ENCODE measurements around the gene BMP8B.

The BMP8B gene

GRCh38 chr1:39755965-39756659, 32.6 kb downstream of the BMP8B start:
- DNase-seq: no peak

- DNase-seq: no peak
Measured at GRCh38 chr1:39754906-39755504, 33.7 kb downstream of the BMP8B start.

- no peak for DNase-seq
Measured at GRCh38 chr1:39754026-39754570, 34.6 kb downstream of the BMP8B start.

GRCh38 chr1:39753132-39754025, 35.3 kb downstream of the BMP8B start:
- DNase-seq: no peak

- no peak for DNase-seq
Measured at GRCh38 chr1:39752703-39753102, 36.0 kb downstream of the BMP8B start.

GRCh38 chr1:39751595-39751994, 37.1 kb downstream of the BMP8B start:
- DNase-seq: no peak

GRCh38 chr1:39745016-39745670, 43.5 kb downstream of the BMP8B start:
- DNase-seq: no peak

GRCh38 chr1:39738622-39739366, 49.9 kb downstream of the BMP8B start, which contains the start of gene PPIE:
TSS of gene PPIE (plus strand) at chr1:39738882. CDS start at chr1:39738901, 19 bp downstream.
- peak; percentile 94 for DNase-seq

- DNase-seq: no peak
Measured at GRCh38 chr1:39737546-39738169, 51.0 kb downstream of the BMP8B start.

- no peak for DNase-seq
Measured at GRCh38 chr1:39735731-39736130, 52.9 kb downstream of the BMP8B start.

- DNase-seq: no peak
Measured at GRCh38 chr1:39733161-39733560, 55.5 kb downstream of the BMP8B start.

GRCh38 chr1:39732730-39733129, 55.9 kb downstream of the BMP8B start:
- DNase-seq: no peak

GRCh38 chr1:39729842-39730241, 58.8 kb downstream of the BMP8B start:
- DNase-seq: no peak

- no peak for DNase-seq
Measured at GRCh38 chr1:39729030-39729429, 59.6 kb downstream of the BMP8B start.

- no peak for DNase-seq
Measured at GRCh38 chr1:39727932-39728317, 60.7 kb downstream of the BMP8B start.

GRCh38 chr1:39727221-39727931, 61.3 kb downstream of the BMP8B start:
- DNase-seq: no peak

- no peak for DNase-seq
Measured at GRCh38 chr1:39726600-39726999, 62.1 kb downstream of the BMP8B start.

GRCh38 chr1:39722495-39722894, 66.2 kb downstream of the BMP8B start:
- no peak for DNase-seq

- DNase-seq: no peak
Measured at GRCh38 chr1:39721664-39722063, 67.0 kb downstream of the BMP8B start.

- peak; percentile 27 for DNase-seq
Measured at GRCh38 chr1:39720094-39720999, 68.3 kb downstream of the BMP8B start.

Data from right hindlimb (tissue), 1 donor.